ENCODE results near the gene SRC.

DNA sequence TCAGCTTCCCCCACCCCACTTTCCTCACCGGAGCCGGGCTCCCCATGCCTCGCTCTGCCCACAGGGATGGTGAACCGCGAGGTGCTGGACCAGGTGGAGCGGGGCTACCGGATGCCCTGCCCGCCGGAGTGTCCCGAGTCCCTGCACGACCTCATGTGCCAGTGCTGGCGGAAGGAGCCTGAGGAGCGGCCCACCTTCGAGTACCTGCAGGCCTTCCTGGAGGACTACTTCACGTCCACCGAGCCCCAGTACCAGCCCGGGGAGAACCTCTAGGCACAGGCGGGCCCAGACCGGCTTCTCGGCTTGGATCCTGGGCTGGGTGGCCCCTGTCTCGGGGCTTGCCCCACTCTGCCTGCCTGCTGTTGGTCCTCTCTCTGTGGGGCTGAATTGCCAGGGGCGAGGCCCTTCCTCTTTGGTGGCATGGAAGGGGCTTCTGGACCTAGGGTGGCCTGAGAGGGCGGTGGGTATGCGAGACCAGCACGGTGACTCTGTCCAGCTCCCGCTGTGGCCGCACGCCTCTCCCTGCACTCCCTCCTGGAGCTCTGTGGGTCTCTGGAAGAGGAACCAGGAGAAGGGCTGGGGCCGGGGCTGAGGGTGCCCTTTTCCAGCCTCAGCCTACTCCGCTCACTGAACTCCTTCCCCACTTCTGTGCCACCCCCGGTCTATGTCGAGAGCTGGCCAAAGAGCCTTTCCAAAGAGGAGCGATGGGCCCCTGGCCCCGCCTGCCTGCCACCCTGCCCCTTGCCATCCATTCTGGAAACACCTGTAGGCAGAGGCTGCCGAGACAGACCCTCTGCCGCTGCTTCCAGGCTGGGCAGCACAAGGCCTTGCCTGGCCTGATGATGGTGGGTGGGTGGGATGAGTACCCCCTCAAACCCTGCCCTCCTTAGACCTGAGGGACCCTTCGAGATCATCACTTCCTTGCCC lies 57.4 kb downstream of the SRC start:
- TF ChIP-seq POLR2A (IDR thresholded peaks at IDR 0.05) = no peak
- TF ChIP-seq, protein P1, sequence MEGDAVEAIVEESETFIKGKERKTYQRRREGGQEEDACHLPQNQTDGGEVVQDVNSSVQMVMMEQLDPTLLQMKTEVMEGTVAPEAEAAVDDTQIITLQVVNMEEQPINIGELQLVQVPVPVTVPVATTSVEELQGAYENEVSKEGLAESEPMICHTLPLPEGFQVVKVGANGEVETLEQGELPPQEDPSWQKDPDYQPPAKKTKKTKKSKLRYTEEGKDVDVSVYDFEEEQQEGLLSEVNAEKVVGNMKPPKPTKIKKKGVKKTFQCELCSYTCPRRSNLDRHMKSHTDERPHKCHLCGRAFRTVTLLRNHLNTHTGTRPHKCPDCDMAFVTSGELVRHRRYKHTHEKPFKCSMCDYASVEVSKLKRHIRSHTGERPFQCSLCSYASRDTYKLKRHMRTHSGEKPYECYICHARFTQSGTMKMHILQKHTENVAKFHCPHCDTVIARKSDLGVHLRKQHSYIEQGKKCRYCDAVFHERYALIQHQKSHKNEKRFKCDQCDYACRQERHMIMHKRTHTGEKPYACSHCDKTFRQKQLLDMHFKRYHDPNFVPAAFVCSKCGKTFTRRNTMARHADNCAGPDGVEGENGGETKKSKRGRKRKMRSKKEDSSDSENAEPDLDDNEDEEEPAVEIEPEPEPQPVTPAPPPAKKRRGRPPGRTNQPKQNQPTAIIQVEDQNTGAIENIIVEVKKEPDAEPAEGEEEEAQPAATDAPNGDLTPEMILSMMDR (IDR thresholded peaks at IDR 0.05) = no peak
